Common myeloid progenitor, CD34-positive (primary cell): ENCODE data around the gene FAM83C.

ENCODE experiments used
- CTCF ChIA-PET: fragments of 350-600 bp; sonication (Branson Sonifier 250); formaldehyde crosslinking; loops from one replicate; lab custom pipeline; 2021; ENCODE audit warnings: antibody characterized with exemption; lab: Charles Lee
- POLR2A ChIA-PET: fragments of 350-600 bp; sonication (Branson Sonifier 250); formaldehyde crosslinking; loops from one replicate; lab custom pipeline; 2021; ENCODE audit warnings: antibody characterized with exemption; lab: Charles Lee
- DNase-seq, 3 donors: peaks; one replicate each; pipeline versions ENCODE4 v3.0.0 to v3.0.0-alpha.2; 2013
- H3K27ac ChIP-seq, 2 experiments: 1 replicate in 1 of 2; 2 replicates in 1 of 2; pipeline ENCODE4 v1.7.0; 2013; ENCODE audit warnings: inconsistent platforms in 2 of 2, low read length in 2 of 2, mild to moderate bottlenecking in 2 of 2, low read depth in 1 of 2, moderate library complexity in 1 of 2; ENCODE audit not compliant: severe bottlenecking in 2 of 2, insufficient read depth in 1 of 2, poor library complexity in 1 of 2
- H3K27me3 ChIP-seq, 5 experiments: replicated peaks in 2 of 5; 1 replicate in 3 of 5; 2 replicates in 2 of 5; pipeline versions ENCODE4 v1.6.1 to v1.7.0; 2013; ENCODE audit warnings: low read length in 4 of 5, mild to moderate bottlenecking in 2 of 5, moderate library complexity in 2 of 5, inconsistent platforms in 1 of 5; ENCODE audit not compliant: insufficient read depth in 5 of 5, control insufficient read depth in 4 of 5
- H3K36me3 ChIP-seq, 4 experiments: 1 replicate in 2 of 4; 2 replicates in 2 of 4; pipeline versions ENCODE4 v1.6.1 to v1.7.0; 2013; ENCODE audit warnings: low read length in 3 of 4, control low read depth in 1 of 4, mild to moderate bottlenecking in 1 of 4; ENCODE audit not compliant: control insufficient read depth in 4 of 4, insufficient read depth in 4 of 4
- H3K4me1 ChIP-seq, 4 experiments: 1 replicate in 3 of 4; 2 replicates in 1 of 4; pipeline versions ENCODE4 v1.6.1 to v1.7.1; 2013; ENCODE audit warnings: low read length in 3 of 4, mild to moderate bottlenecking in 3 of 4, control low read depth in 1 of 4, inconsistent platforms in 1 of 4, moderate library complexity in 1 of 4; ENCODE audit not compliant: control insufficient read depth in 4 of 4, insufficient read depth in 4 of 4; ENCODE audit errors: control extremely low read depth in 1 of 4
- H3K4me3 ChIP-seq, 7 experiments: 1 replicate in 4 of 7; 2 replicates in 3 of 7; pipeline versions ENCODE4 v1.5.1 to v1.7.0; 2013; ENCODE audit warnings: mild to moderate bottlenecking in 7 of 7, low read length in 6 of 7, moderate library complexity in 6 of 7, inconsistent platforms in 2 of 7, low read depth in 2 of 7, control low read depth in 1 of 7; ENCODE audit not compliant: insufficient read depth in 4 of 7, control insufficient read depth in 1 of 7; ENCODE audit errors: extremely low read depth in 1 of 7
- H3K9me3 ChIP-seq, 5 experiments: 1 replicate in 4 of 5; 2 replicates in 1 of 5; pipeline versions ENCODE4 v1.6.1 to v1.7.1; 2013; ENCODE audit warnings: low read length in 4 of 5, mild to moderate bottlenecking in 2 of 5, inconsistent platforms in 1 of 5, low read depth in 1 of 5, moderate library complexity in 1 of 5; ENCODE audit not compliant: control insufficient read depth in 4 of 5, insufficient read depth in 2 of 5; ENCODE audit errors: control extremely low read depth in 1 of 5
- WGBS: methylation state at CpG from one replicate; pipeline ENCODE4 v1.1.5; 2013; ENCODE audit not compliant: insufficient coverage; 5-methylcytosine and 5-hydroxymethylcytosine counted together

The FAM83C gene

GRCh38 chr20:35311822-35312221 lies 19.6 kb upstream of the FAM83C start:
- no peak for DNase-seq
- Histone ChIP-seq H3K27me3 (no peaks in the 10 kb centered on the region), H3K36me3 (peaks cover 0 to 12% (median 3%) of the 10 kb centered on the region in 4 experiments), H3K4me1 (peaks cover 0 to 25% (median 18%) of the 10 kb centered on the region in 4 experiments), H3K4me3 (no peak overlapping the region), H3K27ac (no peak overlapping the region), H3K9me3 (no peaks in the 10 kb centered on the region)
- no CpG with 5 or more reads among the region's 5 CpGs for WGBS
- CTCF ChIA-PET: interaction anchor here (1.0 to 3.5 kb wide), 2 partner anchors 11 to 128 kb away, joined by 5 to 10 read pairs; no protein-coding TSS in a partner anchor
- POLR2A ChIA-PET: no interaction called here

DNA sequence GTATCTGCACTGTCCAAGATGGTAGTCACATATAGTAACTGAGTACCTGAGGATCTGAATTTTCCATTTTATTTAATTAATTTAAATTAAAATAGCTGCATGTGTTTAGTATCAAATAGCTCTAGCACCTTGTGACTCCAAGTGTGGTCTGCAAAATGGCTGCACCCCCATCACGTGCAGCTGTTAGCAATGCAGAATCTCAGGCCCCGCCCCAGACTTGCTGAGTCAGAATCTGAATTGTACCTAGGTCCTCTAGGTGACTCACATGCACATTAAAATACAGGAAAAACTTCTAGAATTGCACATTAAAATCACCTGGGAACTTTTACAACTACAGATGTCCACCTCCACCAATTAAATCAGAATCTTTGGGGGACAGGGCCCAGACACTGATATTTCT lies 19.2 kb upstream of the FAM83C start:
- CTCF ChIA-PET: interaction anchor here (1.0 to 3.5 kb wide), 2 partner anchors 10 to 128 kb away, joined by 5 to 10 read pairs; no protein-coding TSS in a partner anchor
- peaks cover 0 to 14% (median 4%) of the 10 kb centered on the region in 4 experiments for H3K36me3 ChIP-seq
- 100% methylated on average over 1 of the region's 2 CpGs for WGBS
- no peak overlapping the region for H3K27ac ChIP-seq
- H3K4me1 ChIP-seq: peaks cover 0 to 27% (median 18%) of the 10 kb centered on the region in 4 experiments
- no peaks in the 10 kb centered on the region for H3K27me3 ChIP-seq
- POLR2A ChIA-PET: no interaction called here
- no peak for DNase-seq
- no peaks in the 10 kb centered on the region for H3K9me3 ChIP-seq
- no peak overlapping the region for H3K4me3 ChIP-seq

- no peak overlapping the region for H3K27ac ChIP-seq
- no peak for DNase-seq
- H3K4me1 ChIP-seq: peaks cover 0 to 30% (median 5%) of the 10 kb centered on the region in 4 experiments
- CTCF ChIA-PET: interaction anchor here (0.9 to 8.6 kb wide), 13 partner anchors 10 to 212 kb away, joined by 3 to 63 read pairs (median 4); partner anchors contain the start of gene GDF5
- peaks cover 2 to 33% (median 12%) of the 10 kb centered on the region in 4 experiments for H3K36me3 ChIP-seq
- no peaks in the 10 kb centered on the region for H3K27me3 ChIP-seq
- H3K9me3 ChIP-seq: no peaks in the 10 kb centered on the region
- H3K4me3 ChIP-seq: no peak overlapping the region
- POLR2A ChIA-PET: no interaction called here
- 95% methylated on average over 11 of the region's 13 CpGs for WGBS
These were observed 15.7 kb upstream of the FAM83C start for GRCh38 chr20:35307666-35308653.

DNA sequence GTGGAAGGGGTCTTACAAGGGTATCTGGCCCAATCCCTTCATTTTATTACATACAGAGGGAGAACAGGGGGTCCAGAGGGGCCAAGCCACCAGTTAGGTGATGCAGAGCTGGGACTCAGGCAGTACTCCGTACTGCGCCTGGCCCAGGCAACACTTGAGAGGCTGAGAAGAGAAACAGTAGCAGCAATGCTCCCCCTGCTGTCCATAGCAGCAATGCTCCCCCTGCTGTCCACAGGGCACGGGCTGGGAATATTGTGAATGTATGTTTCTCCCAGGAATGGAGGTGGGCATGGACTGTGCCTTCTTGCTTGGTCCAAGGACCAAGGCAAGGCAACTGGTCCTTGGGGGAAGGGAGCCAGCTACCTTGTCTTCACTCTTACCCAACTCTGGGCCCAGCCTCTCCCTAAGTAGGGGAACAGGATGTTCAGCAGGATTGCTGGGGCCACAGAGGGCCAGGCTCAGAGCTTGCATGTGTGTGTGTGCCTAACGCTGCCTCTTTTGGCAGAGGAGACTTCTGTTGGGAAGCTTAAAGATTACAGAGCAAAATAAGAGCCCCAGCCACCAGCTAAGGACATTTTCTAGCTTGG lies 14.8 kb upstream of the FAM83C start:
- H3K27me3 ChIP-seq: no peaks in the 10 kb centered on the region
- peak; percentile 54 to 65 (median 65) for DNase-seq
- H3K36me3 ChIP-seq: peaks cover 2 to 32% (median 13%) of the 10 kb centered on the region in 4 experiments
- no peak overlapping the region for H3K4me3 ChIP-seq
- no peaks in the 10 kb centered on the region for H3K9me3 ChIP-seq
- CTCF ChIA-PET: interaction anchor here (0.6 to 8.6 kb wide), 13 partner anchors 10 to 474 kb away, joined by 3 to 63 read pairs (median 4); partner anchors contain the start of gene GDF5
- H3K27ac ChIP-seq: no peak overlapping the region
- POLR2A ChIA-PET: no interaction called here
- H3K4me1 ChIP-seq: peaks cover 0 to 24% (median 0%) of the 10 kb centered on the region in 4 experiments
- 60% methylated on average over 3 of the region's 4 CpGs for WGBS

- peaks cover 0 to 24% (median 0%) of the 10 kb centered on the region in 4 experiments for H3K4me1 ChIP-seq
- POLR2A ChIA-PET: no interaction called here
- WGBS: 100% methylated on average over 8 of the region's 12 CpGs
- H3K36me3 ChIP-seq: peaks cover 2 to 30% (median 17%) of the 10 kb centered on the region in 4 experiments
- H3K27ac ChIP-seq: no peak overlapping the region
- H3K27me3 ChIP-seq: no peaks in the 10 kb centered on the region
- no peaks in the 10 kb centered on the region for H3K9me3 ChIP-seq
- peak in 2 of 3 donors; percentile 25 to 32 for DNase-seq
- H3K4me3 ChIP-seq: no peak overlapping the region
- CTCF ChIA-PET: interaction anchor here (0.7 to 8.6 kb wide), 16 partner anchors 9 to 142 kb away, joined by 3 to 63 read pairs (median 5); partner anchors contain the start of gene EIF6
These were observed 13.7 kb upstream of the FAM83C start for GRCh38 chr20:35305682-35306556.

- POLR2A ChIA-PET: no interaction called here
- Histone ChIP-seq H3K4me1 (peaks cover 0 to 24% (median 0%) of the 10 kb centered on the region in 4 experiments), H3K4me3 (no peak overlapping the region), H3K27ac (no peak overlapping the region), H3K27me3 (no peaks in the 10 kb centered on the region), H3K36me3 (peaks cover 2 to 26% (median 17%) of the 10 kb centered on the region in 4 experiments), H3K9me3 (no peaks in the 10 kb centered on the region)
- no peak for DNase-seq
- WGBS: 93% methylated on average over 6 of the region's 6 CpGs
- CTCF ChIA-PET: interaction anchor here (0.8 to 8.6 kb wide), 18 partner anchors 8 to 212 kb away, joined by 3 to 63 read pairs (median 5); partner anchors contain the start of genes EIF6 and TRPC4AP
These were observed 12.7 kb upstream of the FAM83C start for GRCh38 chr20:35304956-35305355.
